RCC 7860 (cell line): ENCODE measurements around the gene APOC1.
"Not testable (repeated sequence)": the region's sequence is repeated elsewhere in the genome, so short reads cannot be mapped to it uniquely, and the experiment has no call there.

Experiments
- DNase-seq: peaks from one replicate; pipeline ENCODE4 v3.0.0-alpha.2; 2015; ENCODE audit warnings: low spot score
- FAIRE-seq: peaks from 2 replicates; lab custom pipeline; 2012; peaks lifted over from hg19 to GRCh38; lab: Jason Lieb, UNC

The APOC1 gene

DNA sequence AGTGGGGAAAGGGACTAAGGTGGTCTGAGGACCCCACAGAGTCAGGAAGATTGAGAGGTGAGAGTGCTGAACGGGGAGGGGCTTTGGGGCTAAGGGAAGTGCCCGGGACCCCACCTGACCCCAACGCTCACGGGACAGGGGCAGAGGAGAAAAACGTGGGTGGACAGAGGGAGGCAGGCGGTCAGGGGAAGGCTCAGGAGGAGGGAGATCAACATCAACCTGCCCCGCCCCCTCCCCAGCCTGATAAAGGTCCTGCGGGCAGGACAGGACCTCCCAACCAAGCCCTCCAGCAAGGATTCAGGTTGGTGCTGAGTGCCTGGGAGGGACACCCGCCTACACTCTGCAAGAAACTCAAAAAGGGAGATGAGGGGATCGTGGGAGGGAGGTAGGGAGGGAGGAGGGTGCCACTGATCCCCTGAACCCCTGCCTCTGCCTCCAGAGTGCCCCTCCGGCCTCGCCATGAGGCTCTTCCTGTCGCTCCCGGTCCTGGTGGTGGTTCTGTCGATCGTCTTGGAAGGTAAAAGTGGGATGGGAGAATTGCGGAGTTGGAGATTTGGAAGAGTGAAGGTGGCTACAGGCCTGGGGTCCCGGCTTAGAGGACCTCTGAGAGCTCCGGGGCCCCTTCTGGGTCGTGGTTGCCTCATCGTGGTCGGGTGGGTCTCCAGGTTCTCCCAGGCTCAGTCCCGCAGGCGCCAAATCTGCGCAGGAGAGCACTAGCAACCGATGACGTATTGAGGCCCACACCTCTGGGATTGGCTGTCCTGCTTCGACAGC is at the start of gene APOC1:
Gene APOC1, plus strand, starts transcription at position 176 of the 774 bp plus-strand sequence. Its CDS starts 284 bp downstream, at position 460.
- DNase-seq: peak; percentile 43
- FAIRE-seq: not testable (repeated sequence)

- no peak for FAIRE-seq
- no peak for DNase-seq
These were observed 49.1 kb upstream of the APOC1 start for GRCh38 chr19:44865196-44865767.

DNA sequence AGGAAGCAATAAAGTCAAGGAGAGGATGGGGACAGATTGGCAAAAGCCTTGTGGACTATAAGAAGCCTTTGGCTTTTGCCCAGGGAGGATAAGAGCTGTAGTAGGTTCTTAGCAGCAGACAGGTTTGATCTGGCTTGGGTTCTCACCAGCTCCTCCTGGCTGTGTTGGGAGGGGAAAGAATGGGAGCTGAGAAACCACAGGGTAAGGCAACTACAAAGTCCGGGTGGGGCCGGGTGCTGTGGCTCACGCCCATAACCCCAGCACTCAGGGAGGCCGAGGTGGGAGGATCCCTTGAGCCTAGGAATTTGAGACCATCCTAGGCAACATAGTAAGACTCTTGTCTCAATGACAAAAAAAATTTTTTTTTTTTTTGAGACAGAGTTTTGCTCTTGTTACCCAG is 47.7 kb upstream of the APOC1 start:
- no peak for FAIRE-seq
- no peak for DNase-seq

GRCh38 chr19:44867578-44867977 is 46.8 kb upstream of the APOC1 start:
- FAIRE-seq: no peak

DNA sequence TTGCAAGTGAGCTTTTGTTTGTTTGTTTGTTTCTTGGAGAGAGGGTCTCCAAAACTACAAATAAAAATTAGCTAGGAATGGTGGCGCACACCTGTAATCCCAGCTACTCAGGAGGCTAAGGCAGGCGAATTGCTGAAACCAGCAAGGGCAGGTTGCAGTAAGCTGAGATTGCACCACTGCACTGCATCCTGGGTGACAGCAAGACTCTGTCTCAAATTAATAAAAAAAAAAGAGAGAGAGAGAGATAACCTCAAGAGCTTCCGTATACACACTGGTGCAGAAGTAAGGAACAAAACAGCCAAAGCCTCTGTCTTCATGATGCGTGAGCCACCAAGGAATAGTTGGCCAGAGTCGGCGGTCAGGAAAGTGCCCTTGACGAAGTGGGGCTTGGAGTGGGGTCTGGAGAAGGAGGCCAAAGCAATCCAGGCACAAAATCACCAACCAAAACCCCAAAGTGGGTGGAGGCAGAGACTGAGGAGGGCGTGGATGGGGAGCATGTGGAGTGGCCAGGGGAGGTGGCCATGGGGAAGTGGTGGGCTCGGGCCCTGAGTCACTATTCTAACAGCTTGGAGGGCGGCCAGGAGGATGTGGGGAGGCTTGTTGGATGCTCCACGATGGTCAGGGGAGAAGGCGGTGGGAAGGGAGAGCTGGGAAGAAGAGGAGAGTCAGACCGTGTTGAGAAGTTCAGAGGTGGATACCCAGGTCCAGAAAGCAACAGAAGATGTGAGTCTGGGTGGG is 44.5 kb upstream of the APOC1 start:
- peak; percentile 20 for DNase-seq
- no peak for FAIRE-seq

More at GRCh38 chr19:44867578-44867977, 46.8 kb upstream of the APOC1 start:
- no peak for DNase-seq

DNA sequence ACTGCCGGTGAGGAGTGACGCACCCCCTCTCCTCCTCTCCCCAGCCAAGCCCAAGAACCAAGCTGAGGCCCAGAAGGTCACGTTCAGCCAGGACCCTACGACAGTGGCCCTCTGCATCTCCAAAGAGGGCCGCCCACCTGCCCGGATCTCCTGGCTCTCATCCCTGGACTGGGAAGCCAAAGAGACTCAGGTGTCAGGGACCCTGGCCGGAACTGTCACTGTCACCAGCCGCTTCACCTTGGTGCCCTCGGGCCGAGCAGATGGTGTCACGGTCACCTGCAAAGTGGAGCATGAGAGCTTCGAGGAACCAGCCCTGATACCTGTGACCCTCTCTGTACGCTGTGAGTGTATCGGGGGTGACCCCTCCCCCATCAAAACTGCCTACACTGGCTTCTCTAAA is 42.6 kb upstream of the APOC1 start:
- FAIRE-seq: no peak
- no peak for DNase-seq

DNA sequence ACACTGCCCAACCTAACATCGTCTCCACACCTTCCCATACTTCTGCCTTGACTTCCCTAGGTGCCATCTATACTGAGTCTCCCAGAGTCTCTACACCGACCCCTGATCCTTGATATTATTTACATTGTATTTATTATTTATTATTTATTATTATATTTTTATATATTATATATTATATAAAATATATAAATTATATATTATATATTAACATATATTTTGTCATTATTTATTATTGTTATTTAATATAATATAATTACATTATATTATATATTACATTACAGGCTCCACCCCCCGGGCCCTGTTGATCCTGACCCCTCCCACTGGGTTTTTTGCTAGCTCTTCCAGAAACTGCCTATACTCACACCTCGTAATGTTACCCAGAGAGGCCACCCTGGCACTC is 41.7 kb upstream of the APOC1 start:
- no peak for FAIRE-seq
- DNase-seq: no peak

GRCh38 chr19:44874317-44874716 is 40.1 kb upstream of the APOC1 start:
- DNase-seq (no peak), FAIRE-seq (no peak)

GRCh38 chr19:44875666-44876451 is 38.5 kb upstream of the APOC1 start:
- FAIRE-seq (no peak), DNase-seq (no peak)

GRCh38 chr19:44876930-44877535 is 37.4 kb upstream of the APOC1 start:
- DNase-seq: no peak
- FAIRE-seq: no peak

- FAIRE-seq (no peak), DNase-seq (no peak)
These were observed 36.1 kb upstream of the APOC1 start for GRCh38 chr19:44878120-44878865.

DNA sequence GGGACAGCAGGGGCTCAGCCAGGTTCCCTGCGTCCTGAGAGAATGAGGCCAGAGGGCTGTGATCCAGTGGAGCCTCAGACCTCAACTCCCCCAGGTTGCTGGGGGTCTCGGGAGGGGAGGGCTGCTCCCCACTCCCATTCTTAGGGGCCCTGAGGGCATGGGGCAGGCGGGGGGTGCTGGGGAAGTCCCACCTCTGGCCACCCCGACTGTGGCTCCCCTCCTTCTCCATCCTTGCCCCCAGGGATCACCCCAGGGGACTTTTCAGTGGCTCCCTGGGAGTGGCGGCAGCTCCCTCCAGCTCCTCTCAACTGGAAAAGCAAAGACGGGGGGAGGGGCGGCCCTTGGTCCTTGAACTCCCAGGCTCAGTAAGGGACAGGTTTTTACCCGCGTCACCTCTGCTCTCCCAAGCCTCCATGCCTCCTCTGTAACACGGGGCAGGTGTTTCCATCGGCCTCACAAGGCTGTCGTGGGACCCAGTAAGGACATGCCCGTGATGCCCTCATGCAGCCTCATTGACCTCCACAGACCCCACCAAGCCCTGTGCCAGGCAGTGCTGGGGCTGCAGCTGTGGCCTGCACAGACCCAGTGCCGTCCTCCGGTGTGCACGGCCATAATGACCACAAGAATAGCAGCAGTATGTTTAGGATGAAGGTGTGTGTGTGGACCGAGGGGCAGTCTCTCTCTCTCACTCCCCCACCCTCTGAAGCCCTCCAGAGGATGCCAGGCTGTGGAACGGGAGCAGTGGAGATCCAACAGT is 34.9 kb upstream of the APOC1 start:
- FAIRE-seq (no peak), DNase-seq (no peak)

- FAIRE-seq: no peak
These were observed 32.3 kb upstream of the APOC1 start for GRCh38 chr19:44882063-44882462.

GRCh38 chr19:44882619-44883397 is 31.6 kb upstream of the APOC1 start:
- not testable (repeated sequence) for DNase-seq, FAIRE-seq

More at GRCh38 chr19:44882063-44882462, 32.3 kb upstream of the APOC1 start:
- DNase-seq: no peak

GRCh38 chr19:44883922-44884321 is 30.5 kb upstream of the APOC1 start:
- FAIRE-seq: no peak
- DNase-seq: no peak

GRCh38 chr19:44884566-44884965 is 29.8 kb upstream of the APOC1 start:
- FAIRE-seq (no peak), DNase-seq (no peak)

- DNase-seq (no peak), FAIRE-seq (no peak)
These were observed 28.3 kb upstream of the APOC1 start for GRCh38 chr19:44886141-44886540.

GRCh38 chr19:44887648-44888047 is 26.8 kb upstream of the APOC1 start:
- no peak for FAIRE-seq
- DNase-seq: no peak
